Loucy (cell line): ENCODE results near the gene LIPT2.
"Not testable (repeated sequence)": the region's sequence is repeated elsewhere in the genome, so short reads cannot be mapped to it uniquely, and the experiment has no call there.

ENCODE experiments used
- H2AFZ ChIP-seq: fragments of 200-600 bp; sonication (generic); 2 replicates; pipeline ENCODE4 v1.6.0; 2016; ENCODE audit warnings: antibody characterized with exemption, mild to moderate bottlenecking, low read length, moderate library complexity
- H3F3A ChIP-seq: fragments of 200-600 bp; 2 replicates; pipeline ENCODE4 v1.6.0; 2016; ENCODE audit warnings: antibody characterized with exemption, low read depth, mild to moderate bottlenecking
- H3K27me3 ChIP-seq: fragments of 200-600 bp; sonication (generic); 2 replicates; pipeline ENCODE4 v1.6.1; 2014; ENCODE audit warnings: low read length, mild to moderate bottlenecking; ENCODE audit not compliant: insufficient read depth, poor library complexity, severe bottlenecking
- H3K36me3 ChIP-seq: fragments of 200-600 bp; sonication (generic); 2 replicates; pipeline ENCODE4 v1.6.1; 2016; ENCODE audit warnings: low read length; ENCODE audit not compliant: insufficient read depth
- H3K4me1 ChIP-seq: fragments of 200-600 bp; sonication (generic); 2 replicates; pipeline ENCODE4 v1.5.1; 2014; ENCODE audit warnings: low read length, mild to moderate bottlenecking; ENCODE audit not compliant: insufficient read depth, poor library complexity, severe bottlenecking
- H3K4me2 ChIP-seq: fragments of 200-600 bp; sonication (generic); 2 replicates; pipeline ENCODE4 v1.6.0; 2014; ENCODE audit warnings: antibody characterized with exemption, low read length, low read depth, mild to moderate bottlenecking; ENCODE audit not compliant: poor library complexity, severe bottlenecking
- H3K4me3 ChIP-seq: fragments of 200-600 bp; sonication (generic); 2 replicates; pipeline ENCODE4 v1.5.1; 2014; ENCODE audit warnings: low read length, mild to moderate bottlenecking, mixed read lengths; ENCODE audit not compliant: poor library complexity, severe bottlenecking
- H3K79me2 ChIP-seq: fragments of 200-600 bp; sonication (generic); 2 replicates; pipeline ENCODE4 v1.6.1; 2014; ENCODE audit warnings: low read length; ENCODE audit not compliant: insufficient read depth
- H3K9ac ChIP-seq: fragments of 200-600 bp; sonication (generic); 2 replicates; pipeline ENCODE4 v1.6.0; 2014; ENCODE audit warnings: mild to moderate bottlenecking, low read depth, low read length, moderate library complexity; ENCODE audit not compliant: poor library complexity, severe bottlenecking
- H3K9me2 ChIP-seq: fragments of 200-600 bp; sonication (generic); replicated peaks from 2 replicates; pipeline ENCODE4 v1.6.1; 2016; ENCODE audit warnings: low read depth, low read length, mixed read lengths
- H3K9me3 ChIP-seq: fragments of 200-600 bp; sonication (generic); 2 replicates; pipeline ENCODE4 v1.6.1; 2014; ENCODE audit warnings: mild to moderate bottlenecking, antibody characterized with exemption, low read length, low read depth; ENCODE audit not compliant: insufficient read depth
- H4K20me1 ChIP-seq: fragments of 200-600 bp; sonication (generic); 2 replicates; pipeline ENCODE4 v1.6.0; 2014; ENCODE audit warnings: antibody characterized with exemption, low read length, mild to moderate bottlenecking; ENCODE audit not compliant: insufficient read depth, poor library complexity, severe bottlenecking
- EZH2phosphoT487 ChIP-seq: fragments of 200-600 bp; IDR thresholded peaks from 2 replicates; pipeline ENCODE4 v1.6.1; 2018; ENCODE audit warnings: antibody characterized with exemption, mild to moderate bottlenecking, moderate library complexity, borderline replicate concordance
- TF ChIP-seq, protein P1 (sequence below): fragments of 200-600 bp; sonication (generic); conservative IDR thresholded peaks from 2 replicates; pipeline ENCODE4 v1.5.1; 2014; ENCODE audit warnings: mild to moderate bottlenecking, antibody characterized with exemption, low read length

The LIPT2 gene

DNA sequence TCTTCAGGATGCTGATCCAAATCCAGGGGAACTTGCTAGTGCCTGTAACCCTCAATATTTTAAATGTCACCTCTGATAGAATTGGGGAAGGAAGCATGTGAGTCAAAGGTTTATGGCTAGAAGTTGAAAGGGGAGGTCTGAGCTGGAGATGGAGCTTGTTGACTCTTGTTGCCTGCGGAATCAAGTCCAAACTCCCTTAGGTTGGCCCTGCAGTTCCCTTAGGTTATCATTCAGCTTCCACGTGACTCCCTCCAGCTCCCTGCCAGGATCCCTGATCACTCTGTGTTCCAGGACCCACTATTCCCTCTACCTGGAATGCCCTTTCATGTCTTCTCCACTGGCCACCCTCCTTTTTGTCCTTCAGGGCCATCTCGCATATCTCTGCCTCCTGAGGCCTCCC is 26.2 kb upstream of the LIPT2 start:
- Histone ChIP-seq H3K9me2 (no peaks in the 10 kb centered on the region), H3K79me2 (no peaks in the 10 kb centered on the region), H2AFZ (no peak overlapping the region), H3K9me3 (no peaks in the 10 kb centered on the region), H3K9ac (no peak overlapping the region), H3K4me3 (no peak overlapping the region), H3F3A (no peaks in the 10 kb centered on the region), H3K4me1 (no peaks in the 10 kb centered on the region), H3K4me2 (no peak overlapping the region), H3K27me3 (no peaks in the 10 kb centered on the region), H3K36me3 (no peaks in the 10 kb centered on the region), H4K20me1 (no peaks in the 10 kb centered on the region)
- TF ChIP-seq, protein P1, sequence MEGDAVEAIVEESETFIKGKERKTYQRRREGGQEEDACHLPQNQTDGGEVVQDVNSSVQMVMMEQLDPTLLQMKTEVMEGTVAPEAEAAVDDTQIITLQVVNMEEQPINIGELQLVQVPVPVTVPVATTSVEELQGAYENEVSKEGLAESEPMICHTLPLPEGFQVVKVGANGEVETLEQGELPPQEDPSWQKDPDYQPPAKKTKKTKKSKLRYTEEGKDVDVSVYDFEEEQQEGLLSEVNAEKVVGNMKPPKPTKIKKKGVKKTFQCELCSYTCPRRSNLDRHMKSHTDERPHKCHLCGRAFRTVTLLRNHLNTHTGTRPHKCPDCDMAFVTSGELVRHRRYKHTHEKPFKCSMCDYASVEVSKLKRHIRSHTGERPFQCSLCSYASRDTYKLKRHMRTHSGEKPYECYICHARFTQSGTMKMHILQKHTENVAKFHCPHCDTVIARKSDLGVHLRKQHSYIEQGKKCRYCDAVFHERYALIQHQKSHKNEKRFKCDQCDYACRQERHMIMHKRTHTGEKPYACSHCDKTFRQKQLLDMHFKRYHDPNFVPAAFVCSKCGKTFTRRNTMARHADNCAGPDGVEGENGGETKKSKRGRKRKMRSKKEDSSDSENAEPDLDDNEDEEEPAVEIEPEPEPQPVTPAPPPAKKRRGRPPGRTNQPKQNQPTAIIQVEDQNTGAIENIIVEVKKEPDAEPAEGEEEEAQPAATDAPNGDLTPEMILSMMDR = no peak
- TF ChIP-seq EZH2phosphoT487 = no peak

DNA sequence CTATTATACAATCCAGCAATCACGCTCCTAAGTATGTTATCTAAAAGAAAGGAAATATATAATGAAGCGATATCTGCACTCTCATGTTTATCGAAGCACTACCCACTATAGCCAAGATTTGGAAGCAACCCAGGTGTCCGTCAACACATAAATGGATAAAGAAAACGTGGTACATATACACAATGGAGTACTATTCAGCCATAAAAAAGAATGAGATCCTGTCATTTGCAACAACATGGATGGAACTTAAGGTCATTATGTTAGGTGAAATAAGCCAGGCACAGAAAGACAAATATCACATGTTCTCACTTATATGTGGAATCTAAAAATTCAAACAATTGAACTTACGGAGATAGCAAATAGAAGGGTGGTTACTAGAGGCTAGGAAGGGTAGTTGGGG is 24.1 kb upstream of the LIPT2 start:
- not testable (repeated sequence) for H2AFZ ChIP-seq, H3K4me3 ChIP-seq, H3K9me3 ChIP-seq, H3K79me2 ChIP-seq, H3K9ac ChIP-seq, H3K9me2 ChIP-seq, H3K4me2 ChIP-seq, H3F3A ChIP-seq, H4K20me1 ChIP-seq, H3K36me3 ChIP-seq, H3K27me3 ChIP-seq, H3K4me1 ChIP-seq

DNA sequence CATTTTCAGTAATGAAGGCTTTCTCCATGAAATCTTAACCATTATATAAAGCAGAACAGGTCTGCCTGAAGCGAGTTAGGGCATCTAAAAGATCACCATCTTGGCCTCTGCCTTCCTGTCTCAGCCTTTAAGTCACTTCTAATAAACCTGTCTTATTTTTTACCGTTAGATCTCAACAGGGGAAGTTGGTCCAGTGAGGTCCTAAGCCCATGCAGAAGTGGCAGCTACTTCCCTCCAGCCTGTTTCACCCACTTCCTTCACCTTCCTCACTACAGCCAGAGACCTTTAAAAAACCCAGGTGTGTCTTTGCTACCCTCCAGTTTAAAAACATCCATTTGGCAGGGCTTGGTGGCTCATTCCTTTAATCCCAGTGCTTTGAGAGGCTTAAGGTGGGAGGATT is 14.1 kb upstream of the LIPT2 start:
- H4K20me1 ChIP-seq = no peaks in the 10 kb centered on the region
- no peaks in the 10 kb centered on the region for H3K9me2 ChIP-seq
- no peaks in the 10 kb centered on the region for H3K36me3 ChIP-seq
- H3K4me2 ChIP-seq = no peak overlapping the region
- TF ChIP-seq, protein P1 = no peak
- no peak for TF ChIP-seq EZH2phosphoT487
- no peaks in the 10 kb centered on the region for H3K79me2 ChIP-seq
- H3F3A ChIP-seq = no peaks in the 10 kb centered on the region
- H2AFZ ChIP-seq = no peak overlapping the region
- H3K9me3 ChIP-seq = no peaks in the 10 kb centered on the region; the same call in 1 of the 2 replicates
- H3K27me3 ChIP-seq = no peaks in the 10 kb centered on the region
- no peaks in the 10 kb centered on the region for H3K4me1 ChIP-seq
- no peak overlapping the region for H3K9ac ChIP-seq
- no peak overlapping the region for H3K4me3 ChIP-seq

DNA sequence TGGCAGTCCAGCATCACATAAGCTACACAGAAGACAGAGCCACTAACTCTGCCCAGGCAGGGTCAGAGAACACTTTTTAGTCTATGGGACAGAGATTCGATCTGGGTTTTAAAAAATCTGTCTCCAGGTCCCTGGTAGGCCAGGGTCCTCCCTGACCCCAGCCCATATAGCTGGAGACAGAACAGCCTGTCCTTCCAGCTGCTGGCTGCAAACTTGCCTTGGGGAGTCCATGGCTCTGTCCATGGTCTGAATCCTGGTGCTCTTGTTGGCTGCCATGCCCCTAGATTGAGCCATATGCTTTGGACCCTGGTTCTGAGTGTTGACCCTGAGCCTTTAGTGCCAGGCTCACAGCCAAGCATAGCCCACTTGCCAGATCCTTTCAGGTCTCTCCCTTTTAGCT is 13.3 kb upstream of the LIPT2 start:
- Histone ChIP-seq H3K4me1 (no peaks in the 10 kb centered on the region), H3K9me2 (no peaks in the 10 kb centered on the region), H3K36me3 (no peaks in the 10 kb centered on the region), H3K79me2 (no peaks in the 10 kb centered on the region), H2AFZ (no peak overlapping the region), H3K4me2 (no peak overlapping the region), H3K9ac (no peak overlapping the region), H3K27me3 (no peaks in the 10 kb centered on the region), H3F3A (no peaks in the 10 kb centered on the region), H3K9me3 (no peaks in the 10 kb centered on the region; the same call in 1 of the 2 replicates), H3K4me3 (no peak overlapping the region), H4K20me1 (no peaks in the 10 kb centered on the region)
- TF ChIP-seq, protein P1 = no peak
- TF ChIP-seq EZH2phosphoT487 = no peak
